ENCODE results near the gene PLEKHG3. TPM values are rescaled to one million over a fixed set of nuclear protein-coding genes. Genes with fewer than 3 reads are reported as not detected.
"Not testable (repeated sequence)": the region's sequence is repeated elsewhere in the genome, so short reads cannot be mapped to it uniquely, and the experiment has no call there.

Gene PLEKHG3
- total RNA-seq (10 to 100 TPM; 53.3 to 56.5 TPM), polyA plus RNA-seq (10 to 100 TPM; 10.8 to 62.6 TPM)

GRCh38 chr14:64704143-64704742 is at the start of gene PLEKHG3:
Gene PLEKHG3, plus strand, starts transcription at chr14:64704424. Its CDS starts 23,208 bp downstream, at chr14:64727632.
- H3K9me3 Mint-ChIP-seq: no peaks in the 10 kb centered on the region
- intact Hi-C loops (cut with micrococcal nuclease): loop anchor here (2.0 kb wide), 2 partner anchors 15 to 31 kb away; no protein-coding TSS in a partner anchor
- POLR2A ChIA-PET (ENCODE audit: partially characterized antibody): interaction anchor here (0.7 to 21.0 kb wide), 11 partner anchors 10 to 54 kb away, joined by 3 to 469 read pairs (median 8); no protein-coding TSS in a partner anchor

GRCh38 chr14:64654901-64655300 is 49.3 kb upstream of the PLEKHG3 start:
- no peaks in the 10 kb centered on the region for H3K36me3 Mint-ChIP-seq
- intact Hi-C loops (cut with micrococcal nuclease): no loop called here
- H3K27me3 ChIP-seq (ENCODE audit: insufficient read depth, low read length): no peaks in the 10 kb centered on the region
- no peaks in the 10 kb centered on the region for H3K9me3 Mint-ChIP-seq
- H3K27ac ChIP-seq (ENCODE audit: low read depth, low read length): no peak overlapping the region
- peaks cover 4 to 10% of the 10 kb centered on the region in 2 donors for H3K27me3 Mint-ChIP-seq
- no peaks in the 10 kb centered on the region for H3K9me3 ChIP-seq (ENCODE audit: control insufficient read depth in 1 of 2, low read length in 2 of 2)
- no peaks in the 10 kb centered on the region for H3K4me1 ChIP-seq (ENCODE audit: insufficient read depth, low read length)
- peaks cover 6 to 15% (median 11%) of the 10 kb centered on the region in 4 donors for H3K4me1 Mint-ChIP-seq
- H3K27ac Mint-ChIP-seq: no peak overlapping the region
- no peak overlapping the region for H3K4me3 ChIP-seq (ENCODE audit: low read length in 2 of 2)
- ChIA-PET CTCF (ENCODE audit: partially characterized antibody) (interaction anchor here (1.4 to 3.0 kb wide), 3 partner anchors 12 to 18 kb away, joined by 4 to 17 read pairs (median 6); no protein-coding TSS in a partner anchor), POLR2A (ENCODE audit: partially characterized antibody) (no interaction called here)
- no peak for DNase-seq
- H3K4me3 Mint-ChIP-seq: no peak overlapping the region
- no peaks in the 10 kb centered on the region for H3K36me3 ChIP-seq (ENCODE audit: insufficient read depth, low read length)

More at GRCh38 chr14:64704143-64704742, at the start of gene PLEKHG3:
- peak in 4 of 5 donors; percentile 35 to 76 (median 42) for DNase-seq
- Histone ChIP-seq H3K4me3 (ENCODE audit: low read length in 2 of 2) (peak within 1 kb of the TSS; percentile 57 to 74), H3K27ac (ENCODE audit: low read depth, low read length) (peak within 1 kb of the TSS; percentile 80), H3K36me3 (ENCODE audit: insufficient read depth, low read length) (no peaks in the 10 kb centered on the region), H3K27me3 (ENCODE audit: insufficient read depth, low read length) (no peaks in the 10 kb centered on the region), H3K4me1 (ENCODE audit: insufficient read depth, low read length) (peaks cover 80% of the 10 kb centered on the region), H3K9me3 (ENCODE audit: control insufficient read depth in 1 of 2, low read length in 2 of 2) (no peaks in the 10 kb centered on the region)
- H3K27me3 Mint-ChIP-seq: no peaks in the 10 kb centered on the region
- H3K36me3 Mint-ChIP-seq: peaks cover 0 to 16% of the 10 kb centered on the region in 2 donors
- peak within 1 kb of the TSS; percentile 90 to 95 (median 94) for H3K4me3 Mint-ChIP-seq
- CTCF ChIA-PET (ENCODE audit: partially characterized antibody): interaction anchor here (1.2 to 8.0 kb wide), 8 partner anchors 12 to 59 kb away, joined by 3 to 67 read pairs (median 4); no protein-coding TSS in a partner anchor
- peaks cover 42 to 83% (median 58%) of the 10 kb centered on the region in 4 donors for H3K4me1 Mint-ChIP-seq
- H3K27ac Mint-ChIP-seq: peak within 1 kb of the TSS; percentile 86 to 98 (median 93)

- Histone ChIP-seq H3K9me3 (ENCODE audit: control insufficient read depth in 1 of 2, low read length in 2 of 2) (no peaks in the 10 kb centered on the region), H3K27me3 (ENCODE audit: insufficient read depth, low read length) (no peaks in the 10 kb centered on the region), H3K27ac (ENCODE audit: low read depth, low read length) (no peak overlapping the region), H3K4me3 (ENCODE audit: low read length in 2 of 2) (no peak overlapping the region), H3K4me1 (ENCODE audit: insufficient read depth, low read length) (no peaks in the 10 kb centered on the region), H3K36me3 (ENCODE audit: insufficient read depth, low read length) (no peaks in the 10 kb centered on the region)
- H3K27me3 Mint-ChIP-seq: peaks cover 7 to 11% of the 10 kb centered on the region in 2 donors
- intact Hi-C loops (cut with micrococcal nuclease): no loop called here
- no peak for DNase-seq
- H3K27ac Mint-ChIP-seq: no peak overlapping the region
- no peak overlapping the region for H3K4me3 Mint-ChIP-seq
- CTCF ChIA-PET (ENCODE audit: partially characterized antibody): interaction anchor here (3.0 kb wide), 1 partner anchor 21 kb away, joined by 17 read pairs; no protein-coding TSS in a partner anchor
- POLR2A ChIA-PET (ENCODE audit: partially characterized antibody): no interaction called here
- H3K9me3 Mint-ChIP-seq: no peaks in the 10 kb centered on the region
- peaks cover 6 to 15% (median 12%) of the 10 kb centered on the region in 4 donors for H3K4me1 Mint-ChIP-seq
- H3K36me3 Mint-ChIP-seq: no peaks in the 10 kb centered on the region
Measured at GRCh38 chr14:64656986-64657385, 47.2 kb upstream of the PLEKHG3 start.

GRCh38 chr14:64658201-64658600 is 46.0 kb upstream of the PLEKHG3 start:
- peaks cover 7 to 14% of the 10 kb centered on the region in 2 donors for H3K27me3 Mint-ChIP-seq
- no peaks in the 10 kb centered on the region for H3K9me3 Mint-ChIP-seq
- POLR2A ChIA-PET (ENCODE audit: partially characterized antibody): no interaction called here
- no peaks in the 10 kb centered on the region for H3K36me3 Mint-ChIP-seq
- no peak overlapping the region for H3K4me3 Mint-ChIP-seq
- intact Hi-C loops (cut with micrococcal nuclease): no loop called here
- peaks cover 6 to 15% (median 12%) of the 10 kb centered on the region in 4 donors for H3K4me1 Mint-ChIP-seq
- H3K27me3 ChIP-seq (ENCODE audit: insufficient read depth, low read length): no peaks in the 10 kb centered on the region
- H3K9me3 ChIP-seq (ENCODE audit: control insufficient read depth in 1 of 2, low read length in 2 of 2): no peaks in the 10 kb centered on the region
- H3K36me3 ChIP-seq (ENCODE audit: insufficient read depth, low read length): no peaks in the 10 kb centered on the region
- CTCF ChIA-PET (ENCODE audit: partially characterized antibody): interaction anchor here (1.2 to 1.3 kb wide), 4 partner anchors 12 to 234 kb away, joined by 4 to 9 read pairs (median 6); no protein-coding TSS in a partner anchor
- H3K27ac ChIP-seq (ENCODE audit: low read depth, low read length): no peak overlapping the region
- H3K4me3 ChIP-seq (ENCODE audit: low read length in 2 of 2): no peak overlapping the region
- DNase-seq: no peak
- H3K4me1 ChIP-seq (ENCODE audit: insufficient read depth, low read length): no peaks in the 10 kb centered on the region
- H3K27ac Mint-ChIP-seq: no peak overlapping the region

- H3K27me3 ChIP-seq (ENCODE audit: insufficient read depth, low read length); H3K9me3 Mint-ChIP-seq; POLR2A ChIA-PET (ENCODE audit: partially characterized antibody); H3K36me3 Mint-ChIP-seq; intact Hi-C loops (cut with micrococcal nuclease); H3K36me3 ChIP-seq (ENCODE audit: insufficient read depth, low read length); H3K4me3 ChIP-seq (ENCODE audit: low read length in 2 of 2); DNase-seq; H3K9me3 ChIP-seq (ENCODE audit: control insufficient read depth in 1 of 2, low read length in 2 of 2); H3K4me1 ChIP-seq (ENCODE audit: insufficient read depth, low read length); H3K27ac ChIP-seq (ENCODE audit: low read depth, low read length): not testable (repeated sequence)
- Mint-ChIP-seq H3K4me3 (peak overlapping the region; percentile 51 to 80 (median 68)), H3K4me1 (peaks cover 6 to 15% (median 12%) of the 10 kb centered on the region in 4 donors), H3K27ac (peak overlapping the region in 3 of 7 donors; percentile 7 to 55 (median 23)), H3K27me3 (peaks cover 7 to 14% of the 10 kb centered on the region in 2 donors)
- CTCF ChIA-PET (ENCODE audit: partially characterized antibody): interaction anchor here (1.2 to 1.4 kb wide), 5 partner anchors 11 to 234 kb away, joined by 3 to 9 read pairs (median 5); no protein-coding TSS in a partner anchor
Measured at GRCh38 chr14:64658700-64659264, 45.4 kb upstream of the PLEKHG3 start.

- intact Hi-C loops (cut with micrococcal nuclease): no loop called here
- peak overlapping the region in 6 of 8 donors; percentile 61 to 80 (median 72) for H3K4me3 Mint-ChIP-seq
- H3K36me3 Mint-ChIP-seq: no peaks in the 10 kb centered on the region
- Histone ChIP-seq H3K36me3 (ENCODE audit: insufficient read depth, low read length) (no peaks in the 10 kb centered on the region), H3K27ac (ENCODE audit: low read depth, low read length) (no peak overlapping the region), H3K9me3 (ENCODE audit: control insufficient read depth in 1 of 2, low read length in 2 of 2) (no peaks in the 10 kb centered on the region), H3K4me3 (ENCODE audit: low read length in 2 of 2) (no peak overlapping the region), H3K4me1 (ENCODE audit: insufficient read depth, low read length) (no peaks in the 10 kb centered on the region), H3K27me3 (ENCODE audit: insufficient read depth, low read length) (no peaks in the 10 kb centered on the region)
- CTCF ChIA-PET (ENCODE audit: partially characterized antibody): interaction anchor here (1.2 to 1.4 kb wide), 5 partner anchors 11 to 233 kb away, joined by 3 to 9 read pairs (median 5); no protein-coding TSS in a partner anchor
- no peaks in the 10 kb centered on the region for H3K9me3 Mint-ChIP-seq
- H3K27ac Mint-ChIP-seq: no peak overlapping the region
- H3K27me3 Mint-ChIP-seq: peaks cover 7 to 9% of the 10 kb centered on the region in 2 donors
- POLR2A ChIA-PET (ENCODE audit: partially characterized antibody): no interaction called here
- no peak for DNase-seq
- peaks cover 2 to 12% (median 10%) of the 10 kb centered on the region in 4 donors for H3K4me1 Mint-ChIP-seq
Measured at GRCh38 chr14:64659366-64659765, 44.9 kb upstream of the PLEKHG3 start.

- Histone ChIP-seq H3K27ac (ENCODE audit: low read depth, low read length) (no peak overlapping the region), H3K9me3 (ENCODE audit: control insufficient read depth in 1 of 2, low read length in 2 of 2) (no peaks in the 10 kb centered on the region), H3K36me3 (ENCODE audit: insufficient read depth, low read length) (no peaks in the 10 kb centered on the region), H3K4me3 (ENCODE audit: low read length in 2 of 2) (no peak overlapping the region), H3K27me3 (ENCODE audit: insufficient read depth, low read length) (no peaks in the 10 kb centered on the region), H3K4me1 (ENCODE audit: insufficient read depth, low read length) (no peaks in the 10 kb centered on the region)
- ChIA-PET POLR2A (ENCODE audit: partially characterized antibody) (no interaction called here), CTCF (ENCODE audit: partially characterized antibody) (interaction anchor here (1.0 kb wide), 1 partner anchor 233 kb away, joined by 3 read pairs; no protein-coding TSS in a partner anchor)
- no peaks in the 10 kb centered on the region for H3K9me3 Mint-ChIP-seq
- intact Hi-C loops (cut with micrococcal nuclease): no loop called here
- no peak overlapping the region for H3K4me3 Mint-ChIP-seq
- H3K4me1 Mint-ChIP-seq: peaks cover 0 to 12% (median 10%) of the 10 kb centered on the region in 4 donors
- H3K27ac Mint-ChIP-seq: no peak overlapping the region
- no peak for DNase-seq
- peaks cover 8 to 9% of the 10 kb centered on the region in 2 donors for H3K27me3 Mint-ChIP-seq
- no peaks in the 10 kb centered on the region for H3K36me3 Mint-ChIP-seq
Measured at GRCh38 chr14:64663174-64663573, 41.0 kb upstream of the PLEKHG3 start.

Measured in CD4-positive, alpha-beta memory T cell (primary cell).